HepG2 (cell line): Measurements from ENCODE around the gene THOP1. TPM values are rescaled to one million over a fixed set of nuclear protein-coding genes. Genes with fewer than 3 reads are reported as not detected.

Experiments
- ATAC-seq: fragments of 200-7000 bp; cut with Tn5 transposase; 3 replicates; pipeline ENCODE4 v1.9.1; 2020; ENCODE audit warnings: mild to moderate bottlenecking, moderate library complexity
- BruUV-seq: library from RNA; stranded (reverse); fragments of 400-500 nt; replicated peaks from 2 replicates; lab custom pipeline; 2021; lab: Mats Ljungman, UMichigan
- CTCF ChIA-PET: fragments of 300-600 bp; formaldehyde crosslinking; extraction: SDS; loops from one replicate; lab custom pipeline; 2021; ENCODE audit warnings: low total read pairs, inconsistent platforms, low intra/inter-chr PET ratio; lab: Yijun Ruan, JAX
- POLR2A ChIA-PET: fragments of 350-600 bp; sonication (Branson Sonifier 250); formaldehyde crosslinking; loops from one replicate; lab custom pipeline; 2020; ENCODE audit warnings: antibody characterized with exemption, inconsistent platforms; lab: Yijun Ruan, JAX
- DNase-seq: peaks from one replicate; pipeline ENCODE4 v3.0.0-alpha.2; 2015; ENCODE audit warnings: low spot score
- FAIRE-seq: peaks from 3 replicates; lab custom pipeline; 2011; peaks lifted over from hg19 to GRCh38; lab: Jason Lieb, UNC
- H2AFZ ChIP-seq: one replicate; pipeline ENCODE4 v1.6.1; 2011; ENCODE audit warnings: low read length, inconsistent platforms
- H3K27ac ChIP-seq: fragments of 300-600 bp; 3 replicates; pipeline ENCODE4 v1.8.0; 2011; ENCODE audit warnings: mixed run types, mild to moderate bottlenecking, mixed read lengths, low read length, inconsistent platforms; ENCODE audit not compliant: insufficient read depth; ENCODE audit errors: extremely low read length
- H3K27me3 ChIP-seq, 2 experiments: fragments of 200-600 bp in 1 of 2; 2 replicates in 1 of 2; 3 replicates in 1 of 2; pipeline versions ENCODE4 v1.6.0 to v1.8.0; 2011; ENCODE audit warnings: low read length in 2 of 2, mild to moderate bottlenecking in 2 of 2, moderate library complexity in 2 of 2, inconsistent platforms in 1 of 2; ENCODE audit not compliant: insufficient read depth in 2 of 2, control insufficient read depth in 1 of 2
- H3K36me3 ChIP-seq, 2 experiments: fragments of 200-600 bp in 1 of 2; replicated peaks in 1 of 2; 2 replicates in 1 of 2; 3 replicates in 1 of 2; pipeline versions ENCODE4 v1.5.1 to v1.8.0; 2011; ENCODE audit warnings: low read length in 2 of 2, inconsistent platforms in 1 of 2; ENCODE audit not compliant: insufficient read depth in 2 of 2, control insufficient read depth in 1 of 2
- H3K4me1 ChIP-seq: 2 replicates; pipeline ENCODE4 v1.5.1; 2012; ENCODE audit warnings: low read length, inconsistent platforms; ENCODE audit not compliant: insufficient read depth
- H3K4me2 ChIP-seq: 2 replicates; pipeline ENCODE4 v1.6.0; 2011; ENCODE audit warnings: low read depth, low read length, inconsistent platforms
- H3K4me3 ChIP-seq, 3 experiments: fragments of 200-600 bp in 1 of 3; sonication (generic), shearing (Covaris generic) in 1 of 3; replicated peaks in 1 of 3; 2 replicates each; pipeline ENCODE4 v1.5.1; 2011 to 2016; ENCODE audit warnings: low read length in 3 of 3, inconsistent platforms in 2 of 3, low read depth in 2 of 3, mild to moderate bottlenecking in 2 of 3, control low read depth in 1 of 3, mixed read lengths in 1 of 3; ENCODE audit not compliant: insufficient read depth in 1 of 3
- H3K79me2 ChIP-seq: one replicate; pipeline ENCODE4 v1.6.1; 2011; ENCODE audit warnings: low read length, inconsistent platforms; ENCODE audit not compliant: insufficient read depth
- H3K9ac ChIP-seq: 2 replicates; pipeline ENCODE4 v1.6.0; 2011; ENCODE audit warnings: mild to moderate bottlenecking, low read depth, low read length, inconsistent platforms; ENCODE audit not compliant: insufficient read depth
- H3K9me3 ChIP-seq: 2 replicates; pipeline ENCODE4 v1.5.1; 2012; ENCODE audit warnings: mild to moderate bottlenecking, low read length
- H4K20me1 ChIP-seq: 2 replicates; pipeline ENCODE4 v1.6.0; 2011; ENCODE audit warnings: inconsistent platforms, mild to moderate bottlenecking, low read length, moderate library complexity; ENCODE audit not compliant: insufficient read depth
- KDM3A ChIP-seq: IDR thresholded peaks from 2 replicates; pipeline ENCODE4 v1.6.1; 2018; ENCODE audit warnings: low read depth, missing compliant biosample characterization
- MAF1 ChIP-seq: sonication (generic); formaldehyde crosslinking; IDR thresholded peaks from 2 replicates; pipeline ENCODE4 v1.5.0; 2020; ENCODE audit warnings: missing genetic modification reagents, borderline replicate concordance
- MAZ ChIP-seq, 2 experiments: sonication (generic) in 1 of 2; formaldehyde crosslinking in 1 of 2; IDR thresholded peaks; 2 replicates each; pipeline versions ENCODE4 v1.5.0 to v1.6.1; 2012 to 2020; ENCODE audit warnings: low read depth in 2 of 2, mild to moderate bottlenecking in 2 of 2, borderline replicate concordance in 1 of 2, improper control_type of control experiment in 1 of 2, low read length in 1 of 2, missing genetic modification reagents in 1 of 2, moderate library complexity in 1 of 2
- REXO4 ChIP-seq: sonication (generic); formaldehyde crosslinking; IDR thresholded peaks from 2 replicates; pipeline ENCODE4 v1.8.0; 2022; ENCODE audit warnings: missing genetic modification reagents, mild to moderate bottlenecking, borderline replicate concordance
- SMAD3 ChIP-seq: sonication (generic); formaldehyde crosslinking; IDR thresholded peaks from 2 replicates; pipeline ENCODE4 v1.4.0; 2020; ENCODE audit warnings: missing genetic modification reagents
- THAP7 ChIP-seq: sonication (generic); formaldehyde crosslinking; IDR thresholded peaks from 2 replicates; pipeline ENCODE4 v1.8.1; 2023; ENCODE audit warnings: mild to moderate bottlenecking, missing genetic modification reagents
- ZNF276 ChIP-seq: sonication (generic); formaldehyde crosslinking; IDR thresholded peaks from 2 replicates; pipeline ENCODE4 v1.4.0; 2020; ENCODE audit warnings: mild to moderate bottlenecking, low read depth, missing genetic modification reagents
- ZNF639 ChIP-seq: conservative IDR thresholded peaks from 2 replicates; pipeline ENCODE4 v1.6.1; 2018; ENCODE audit warnings: missing genetic modification reagents
- ZNF850 ChIP-seq: sonication (generic); formaldehyde crosslinking; conservative IDR thresholded peaks from 2 replicates; pipeline ENCODE4 v1.9.0; 2021; ENCODE audit warnings: mild to moderate bottlenecking, missing genetic modification reagents
- ZXDC ChIP-seq: sonication (generic); formaldehyde crosslinking; IDR thresholded peaks from 2 replicates; pipeline ENCODE4 v1.5.0; 2020; ENCODE audit warnings: mild to moderate bottlenecking, missing genetic modification reagents
- WGBS: methylation state at CpG from one replicate; pipeline ENCODE4 v1.1.6; 2017; ENCODE audit warnings: low lambda C conversion rate; 5-methylcytosine and 5-hydroxymethylcytosine counted together
- in situ Hi-C: cut with HindIII; loops from 2 replicates; pipeline ENCODE4 v1.10.0; 2017; ENCODE audit warnings: low pct_unique_long_range_greater_than_20kb; ENCODE audit not compliant: extremely low pct_ligation_motif_present
- intact Hi-C: fragments of 100-400 bp; cut with micrococcal nuclease; formaldehyde crosslinking; loops from one replicate; pipeline ENCODE4 v1.10.0; 2022; ENCODE audit not compliant: unreplicated experiment
- polyA plus RNA-seq, 8 experiments: library from polyadenylated mRNA; depleted of rRNA in 3 of 8; stranded (reverse) in 7 of 8; unstranded in 1 of 8; fragments of >200 nt; fragmentation: Illumina TruSeq in 4 of 8; extraction: Trizol in 4 of 8; gene quantifications; 2 replicates each; pipeline versions ENCODE4 v1.2.1 to v1.2.3, GENCODE V29; 2011 to 2016; ENCODE audit warnings: low read depth in 4 of 8, missing spikeins in 1 of 8, mixed read lengths in 1 of 8; ENCODE audit not compliant: insufficient read depth in 1 of 8
- total RNA-seq, 5 experiments: library from RNA; depleted of rRNA; stranded (reverse); fragments of >200 nt; fragmentation: Illumina TruSeq; extraction: Trizol; gene quantifications; 2 replicates each; pipeline ENCODE4 v1.2.3, GENCODE V29; 2016; ENCODE audit warnings: low read depth in 1 of 5

THOP1 gene
- total and polyA plus RNA-seq, 2 of the 13 experiments (the other 11 are each of a cell fraction or from before 2014, with no cell fraction given): 74.4 to 116 TPM

- TF ChIP-seq THAP7 (CRISPR knock-in tag): no peak
- no peak for TF ChIP-seq ZNF850 (CRISPR knock-in tag)
- TF ChIP-seq MAZ (IDR thresholded peaks at IDR 0.05; ENCODE audit: borderline replicate concordance, low read depth, low read length): no peak
- no peak for TF ChIP-seq MAZ (CRISPR knock-in tag; IDR thresholded peaks at IDR 0.05; ENCODE audit: low read depth)
- TF ChIP-seq SMAD3 (CRISPR knock-in tag): no peak
- Histone ChIP-seq H3K4me1 (no peaks in the 10 kb centered on the region), H3K27ac (no peak overlapping the region), H3K9ac (no peak overlapping the region), H2AFZ (no peak overlapping the region), H4K20me1 (no peaks in the 10 kb centered on the region), H3K79me2 (no peaks in the 10 kb centered on the region), H3K27me3 (no peaks in the 10 kb centered on the region), H3K9me3 (no peaks in the 10 kb centered on the region), H3K36me3 (peaks cover 28 to 76% of the 10 kb centered on the region in 2 experiments; a peak in 4 of 5 replicates), H3K4me3 (no peak overlapping the region), H3K4me2 (no peak overlapping the region)
- in situ Hi-C loops (no loop called here), intact Hi-C loops (no loop called here)
- ChIA-PET CTCF (no interaction called here), POLR2A (no interaction called here)
- ATAC-seq: no peak
- BruUV-seq: no TSS peak
- DNase-seq: no peak
- FAIRE-seq: no peak
- WGBS: 100% methylated on average over 4 of the region's 15 CpGs
Measured at GRCh38 chr19:2797280-2797679, 12.0 kb downstream of the THOP1 start.

GRCh38 chr19:2798158-2798685, 12.9 kb downstream of the THOP1 start:
- H3K79me2 ChIP-seq: no peaks in the 10 kb centered on the region
- CTCF ChIA-PET: no interaction called here
- H3K4me3 ChIP-seq: no peak overlapping the region
- no peak overlapping the region for H3K4me2 ChIP-seq
- no peaks in the 10 kb centered on the region for H3K4me1 ChIP-seq
- intact Hi-C loops: no loop called here
- POLR2A ChIA-PET: interaction anchor here (1.2 kb wide), 1 partner anchor 13 kb away, joined by 3 read pairs; no protein-coding TSS in a partner anchor
- H3K27me3 ChIP-seq: no peaks in the 10 kb centered on the region
- no peak overlapping the region for H2AFZ ChIP-seq
- H3K27ac ChIP-seq: no peak overlapping the region
- DNase-seq: no peak
- H3K36me3 ChIP-seq: peaks cover 33 to 80% of the 10 kb centered on the region in 2 experiments; a peak in 4 of 5 replicates
- H4K20me1 ChIP-seq: no peaks in the 10 kb centered on the region
- in situ Hi-C loops: no loop called here
- ATAC-seq: no peak
- WGBS: over 99% methylated on average over 10 of the region's 16 CpGs
- no peaks in the 10 kb centered on the region for H3K9me3 ChIP-seq
- no peak overlapping the region for H3K9ac ChIP-seq
- FAIRE-seq: no peak
- BruUV-seq: no TSS peak
- TF ChIP-seq REXO4 (CRISPR knock-in tag) (no peak), ZNF639 (CRISPR knock-in tag) (no peak), ZNF276 (CRISPR knock-in tag) (no peak), ZXDC (CRISPR knock-in tag) (no peak), MAF1 (no peak), KDM3A (CRISPR knock-in tag) (no peak)
